Measurements from ENCODE around the gene IGSF6.
"Not testable (repeated sequence)": the region's sequence is repeated elsewhere in the genome, so short reads cannot be mapped to it uniquely, and the experiment has no call there.

IGSF6 gene

DNA sequence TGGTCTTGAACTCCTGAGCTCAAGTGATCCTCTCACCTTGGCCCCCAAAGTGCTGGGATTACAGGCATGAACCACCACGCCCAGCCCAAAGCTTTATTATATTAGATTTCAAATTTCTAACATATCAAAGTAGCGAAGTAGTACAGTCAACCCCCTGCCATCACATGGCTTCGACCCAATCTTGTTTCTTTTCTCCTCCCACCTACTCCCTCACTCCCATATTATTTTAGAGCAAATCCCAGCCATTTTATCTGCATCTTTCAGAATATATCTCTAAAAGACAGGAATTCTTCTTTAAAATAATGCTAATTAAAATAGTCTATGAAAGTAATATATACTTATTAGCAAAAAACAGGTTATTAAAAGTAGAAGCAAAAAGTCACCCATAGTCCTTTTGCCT is 893 bp downstream of the IGSF6 start:
- DNase-seq = no peak

DNA sequence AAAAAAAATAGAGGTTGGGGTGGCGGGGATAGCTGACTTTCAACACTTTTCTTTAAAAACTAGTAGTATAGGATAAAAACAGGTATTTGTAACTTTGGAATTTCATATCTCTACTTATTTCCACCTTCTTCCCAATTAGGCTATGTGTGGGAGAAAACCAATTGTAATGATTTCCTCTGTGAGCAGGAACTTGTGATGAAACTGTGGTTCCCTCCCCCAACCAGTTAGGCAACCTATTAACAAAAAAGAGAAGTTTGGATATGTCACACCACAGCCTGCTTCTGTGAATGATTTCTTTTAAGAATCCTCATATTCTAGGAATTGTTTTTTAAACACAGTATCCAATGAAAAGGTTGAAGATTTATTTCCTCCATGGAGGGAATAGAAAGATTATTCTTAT is 1.9 kb downstream of the IGSF6 start:
- no peak for DNase-seq

DNA sequence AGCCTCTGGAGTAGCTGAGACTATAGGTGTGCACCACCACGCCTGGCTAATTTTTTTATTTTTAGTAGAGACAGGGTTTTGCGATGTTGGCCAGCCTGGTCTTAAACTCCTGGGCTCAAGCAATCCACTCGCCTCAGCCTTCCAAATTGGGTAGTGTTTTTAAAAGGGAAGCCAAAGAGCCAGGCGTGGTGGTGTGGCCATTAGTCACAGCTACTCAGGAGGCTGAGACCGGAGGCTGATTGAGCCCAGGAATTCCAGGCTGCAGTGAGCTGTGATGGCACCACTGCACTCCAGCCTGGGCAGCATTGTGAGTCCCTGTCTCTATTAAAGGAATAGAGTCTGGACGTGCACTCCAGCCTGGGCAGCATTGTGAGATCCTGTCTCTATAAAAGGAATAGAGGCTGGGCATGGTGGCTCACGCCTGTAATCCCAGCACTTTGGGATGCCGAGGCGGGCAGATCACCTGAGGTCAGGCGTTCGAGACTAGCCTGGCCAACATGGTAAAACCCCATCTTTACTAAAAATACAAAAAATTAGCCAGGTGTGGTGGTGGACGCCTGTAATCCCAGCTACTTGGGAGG is 2.5 kb downstream of the IGSF6 start:
- DNase-seq = not testable (repeated sequence)

DNA sequence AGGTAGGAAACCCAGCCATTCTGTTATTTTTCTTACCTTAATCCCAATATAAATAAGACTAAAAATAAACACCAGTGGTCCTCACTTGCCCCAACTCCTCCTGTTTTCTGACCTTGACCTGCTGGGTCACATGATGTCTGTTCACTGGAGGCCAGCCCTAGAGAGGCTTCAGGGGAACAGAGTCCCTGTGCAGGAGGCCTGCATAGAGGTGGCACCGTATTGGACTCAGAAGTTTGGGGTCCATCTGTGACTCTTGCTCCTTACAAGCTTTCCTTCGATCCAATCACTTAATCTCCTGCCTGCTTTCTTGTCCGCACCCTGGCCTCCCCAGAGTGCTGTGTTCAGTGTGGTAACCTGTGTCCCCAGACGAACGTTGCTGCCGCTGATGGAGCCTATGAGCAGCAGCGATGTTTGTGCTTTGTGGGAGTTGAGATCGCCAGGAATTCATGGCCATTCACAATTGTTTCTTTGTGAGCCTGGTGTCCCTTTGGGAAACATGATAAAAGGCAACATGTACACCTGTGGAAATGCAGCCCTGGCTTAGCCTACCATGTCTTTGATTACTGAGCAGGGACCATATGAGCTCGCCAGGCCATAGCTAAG is 4.7 kb downstream of the IGSF6 start:
- no peak for DNase-seq

DNA sequence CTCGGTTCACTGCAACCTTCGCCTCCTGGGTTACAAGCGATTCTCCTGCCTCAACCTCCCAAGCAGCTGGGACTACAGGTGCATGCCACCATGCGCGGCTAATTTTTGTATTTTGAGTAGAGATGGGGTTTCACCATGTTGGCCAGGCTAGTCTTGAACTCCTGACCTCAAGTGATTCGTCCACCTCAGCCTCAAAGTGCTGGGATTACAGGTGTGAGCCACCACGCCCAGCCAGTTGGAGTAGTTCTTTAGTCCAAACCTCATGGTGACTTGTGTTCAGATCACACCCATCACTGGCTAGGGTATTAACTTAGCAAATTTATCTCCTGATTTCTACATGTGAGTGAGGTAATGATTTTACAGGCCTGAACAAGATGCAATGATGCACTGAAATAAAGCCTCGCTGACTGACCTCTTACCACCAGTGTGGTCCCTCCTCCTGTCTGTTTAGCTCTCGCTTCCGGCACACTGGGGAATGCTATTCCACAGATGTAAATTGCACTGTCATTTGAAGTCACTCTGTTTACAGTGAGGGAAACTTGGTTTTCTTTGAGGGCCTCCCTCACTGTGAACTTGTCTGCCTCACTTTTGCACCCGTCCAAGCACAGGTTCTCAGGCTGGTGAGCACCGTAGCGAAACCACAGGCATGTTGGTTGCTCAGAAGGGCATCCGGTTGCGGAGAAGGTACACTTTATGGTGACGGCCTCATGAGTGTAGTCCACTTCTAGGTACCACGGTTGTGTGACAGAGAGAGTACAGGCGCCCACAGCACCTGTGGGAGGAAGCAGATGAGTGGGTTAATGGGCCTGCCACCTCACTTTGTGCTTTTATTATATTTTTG is 5.5 kb downstream of the IGSF6 start:
- DNase-seq = no peak

DNA sequence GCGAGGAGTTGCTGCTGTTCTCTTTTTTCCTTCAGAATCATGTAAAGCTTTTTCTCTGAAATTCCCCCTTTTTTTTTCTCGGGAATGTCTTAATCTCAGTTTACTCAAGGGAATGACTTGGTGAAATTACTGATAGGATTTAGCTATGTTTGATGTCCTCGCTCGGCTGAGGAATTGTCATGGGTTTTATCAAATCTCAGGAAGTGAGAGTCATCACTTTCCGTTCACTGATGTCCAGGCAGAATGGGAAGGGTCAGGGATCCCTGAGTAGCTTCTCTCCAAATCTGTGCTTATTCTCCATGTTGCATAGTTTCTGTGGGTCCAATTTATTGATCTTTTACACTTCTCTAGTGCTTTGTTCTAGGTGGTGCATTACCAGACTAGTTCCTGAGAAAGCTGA is 6.3 kb downstream of the IGSF6 start:
- no peak for DNase-seq

DNA sequence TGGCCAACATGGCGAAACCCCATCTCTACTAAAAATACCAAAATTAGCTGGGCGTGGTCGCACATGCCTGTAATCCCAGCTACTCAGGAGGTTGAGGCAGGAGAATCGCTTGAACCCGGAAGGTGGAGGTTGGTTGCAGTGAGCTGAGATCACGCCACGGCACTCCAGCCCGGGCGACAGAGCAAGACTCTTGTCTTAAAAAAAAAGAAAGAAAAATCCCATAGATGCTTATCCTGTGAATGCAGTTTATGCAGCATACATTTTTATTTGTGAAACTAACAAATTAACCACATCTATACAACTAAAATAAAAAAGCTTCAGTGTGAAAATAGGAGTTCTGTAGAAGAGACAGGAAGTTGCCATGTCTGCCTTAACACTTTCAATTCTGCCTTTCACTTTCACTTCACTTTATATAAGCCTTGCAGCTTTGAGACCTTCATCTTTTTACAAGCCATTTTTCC is 7.1 kb downstream of the IGSF6 start:
- peak; percentile 28 for DNase-seq

DNA sequence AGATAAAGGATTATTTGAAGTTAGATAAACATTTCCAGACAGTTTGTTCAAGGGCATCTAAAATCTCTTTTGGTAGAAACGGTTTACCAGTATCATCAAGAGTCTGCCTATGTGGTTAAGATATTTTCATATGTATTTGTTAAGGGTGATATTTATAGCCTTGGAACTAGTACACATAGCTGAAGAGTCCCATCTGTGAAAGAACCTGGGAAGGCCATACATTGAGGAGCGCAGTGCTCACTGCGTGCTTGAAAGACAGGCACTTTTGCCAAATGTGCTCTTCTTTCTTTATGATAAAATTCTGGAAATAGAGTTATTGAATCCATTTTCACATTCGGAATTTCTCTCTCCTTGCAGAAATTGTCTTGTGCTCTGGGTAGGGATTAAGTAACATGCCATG is 7.7 kb downstream of the IGSF6 start:
- DNase-seq = no peak

DNA sequence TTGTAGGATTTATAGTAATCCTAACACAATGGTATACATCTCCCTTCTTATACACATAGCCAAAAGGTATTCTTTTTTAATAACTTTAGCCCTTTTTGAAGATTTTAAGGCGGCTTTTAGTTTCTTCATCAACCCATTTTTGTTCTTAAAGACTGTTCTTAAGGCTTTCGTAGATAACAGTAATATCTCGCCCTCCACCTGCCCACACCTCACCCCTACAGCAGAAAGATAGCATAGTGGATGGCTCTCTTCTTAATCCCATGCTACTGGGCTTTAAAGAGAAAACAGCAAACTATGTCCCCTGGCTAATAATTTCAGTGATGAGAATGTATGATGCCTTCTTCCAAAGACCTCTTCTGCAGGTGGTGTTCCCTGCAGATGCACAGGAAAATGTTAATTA is 8.6 kb downstream of the IGSF6 start:
- no peak for DNase-seq

DNA sequence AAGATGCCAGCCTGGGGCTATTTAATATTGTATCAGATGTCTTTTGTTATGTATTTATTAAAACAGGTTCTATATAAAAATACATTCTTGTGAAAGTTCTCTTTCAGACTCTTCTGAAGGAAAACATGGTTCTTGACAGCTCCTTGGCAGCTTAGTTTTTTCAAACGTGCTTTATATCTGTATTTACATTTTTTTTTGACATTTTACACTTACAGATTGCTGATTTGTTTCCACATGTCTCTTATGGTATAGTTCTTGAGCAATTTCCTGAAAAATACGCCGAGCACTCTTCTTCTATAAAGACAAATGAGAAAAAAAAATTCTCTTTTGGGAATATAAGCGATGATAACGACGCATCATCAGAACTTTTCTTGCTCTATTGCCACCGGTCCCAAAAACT is 9.5 kb downstream of the IGSF6 start:
- DNase-seq = no peak

DNA sequence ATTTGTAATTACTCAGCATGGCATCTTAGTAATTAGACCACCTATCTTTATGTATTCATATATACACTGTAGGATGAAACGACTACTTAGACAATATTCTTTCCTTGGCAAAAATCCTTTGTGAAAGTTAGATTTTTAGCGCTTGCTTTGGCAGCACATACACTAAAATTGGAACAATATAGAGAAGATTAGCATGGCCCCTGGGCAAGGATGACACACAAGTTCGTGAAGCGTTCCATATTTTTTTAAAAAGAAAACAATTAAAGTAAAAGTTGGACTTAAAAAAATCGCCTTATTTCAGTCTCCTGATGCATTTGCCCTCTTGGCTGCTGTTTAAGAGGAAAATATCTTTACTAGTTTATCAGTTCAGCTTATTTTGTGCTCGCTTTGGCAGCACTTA is 10.5 kb downstream of the IGSF6 start:
- DNase-seq = no peak

DNA sequence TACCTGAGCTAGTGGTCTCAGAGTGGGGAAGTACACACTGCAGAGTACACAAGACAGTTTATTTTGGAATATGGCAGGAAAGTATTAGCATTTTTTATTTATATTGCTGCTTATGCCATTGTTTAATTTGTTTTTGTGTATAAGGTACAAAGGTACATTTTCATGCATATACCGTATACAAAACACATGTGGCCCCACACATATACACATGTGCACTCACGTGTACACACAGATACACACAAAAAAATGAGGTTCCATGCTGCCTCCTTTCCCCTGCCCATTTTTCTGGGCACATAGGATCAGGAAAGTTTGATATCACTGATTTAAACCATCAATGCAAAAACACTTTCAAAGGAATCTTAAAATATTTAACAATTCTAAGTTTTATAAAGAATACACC is 12.9 kb downstream of the IGSF6 start:
- no peak for DNase-seq

DNA sequence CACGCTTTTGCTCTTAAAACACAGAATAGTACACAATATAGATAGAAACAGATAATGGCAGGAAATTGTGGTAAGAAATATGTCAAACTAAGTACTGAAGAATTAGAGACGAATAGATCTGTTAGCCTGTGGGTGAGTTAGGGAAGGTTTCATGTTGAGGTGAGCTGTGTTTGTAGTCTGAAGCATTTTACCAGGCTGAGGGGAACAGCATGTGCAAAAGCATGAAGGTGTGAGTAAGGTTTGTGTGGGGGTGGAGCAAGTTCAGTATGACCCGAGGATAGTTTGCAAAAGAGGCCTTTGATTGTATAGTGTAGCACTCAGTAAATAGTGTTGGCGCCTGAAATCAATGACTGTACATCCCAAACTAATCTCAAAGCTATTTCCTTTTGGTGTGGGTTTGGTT is 13.8 kb downstream of the IGSF6 start:
- no peak for DNase-seq

DNA sequence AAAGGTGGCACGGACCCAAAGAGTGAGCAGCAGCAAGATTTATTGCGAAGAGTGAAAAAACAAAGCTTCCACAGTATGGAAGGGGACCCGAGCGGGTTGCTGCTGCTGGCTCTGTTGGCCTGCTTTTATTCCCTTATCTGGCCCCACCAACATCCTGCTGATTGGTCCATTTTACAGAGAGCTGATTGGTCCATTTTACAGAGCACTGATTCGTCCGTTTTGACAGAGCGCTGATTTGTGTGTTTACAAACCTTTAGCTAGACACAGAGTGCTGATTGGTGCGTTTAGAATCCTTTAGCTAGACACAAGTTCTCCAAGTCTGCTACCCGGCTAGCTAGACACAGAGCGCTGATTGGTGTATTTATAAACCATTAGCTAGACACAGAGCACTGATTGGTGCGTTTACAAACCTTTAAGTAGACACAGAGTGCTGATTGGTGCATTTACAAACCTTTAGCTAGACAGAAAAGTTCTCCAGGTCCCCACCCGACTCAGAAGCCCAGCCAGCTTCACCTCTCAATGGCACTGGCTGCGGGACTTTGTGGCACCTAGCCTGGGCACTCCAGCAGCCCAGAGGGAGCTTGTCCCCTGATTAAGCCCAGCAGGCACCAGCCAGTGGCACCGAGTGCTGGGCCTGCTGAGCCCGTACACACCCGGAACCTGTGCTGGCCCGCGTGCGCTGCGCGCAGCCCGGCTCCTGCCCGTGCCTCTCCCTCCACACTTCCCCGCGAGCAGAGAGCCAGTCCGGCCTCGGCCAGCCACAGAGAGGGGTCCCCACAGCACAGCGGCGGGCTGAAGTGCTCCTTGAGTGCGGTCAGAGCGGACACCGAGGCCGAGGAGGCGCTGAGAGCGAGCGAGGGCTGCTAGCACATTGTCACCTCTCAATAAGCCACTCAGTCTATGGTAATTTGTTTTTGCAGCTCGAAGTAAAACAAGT is 15.1 kb downstream of the IGSF6 start:
- no peak for DNase-seq

DNA sequence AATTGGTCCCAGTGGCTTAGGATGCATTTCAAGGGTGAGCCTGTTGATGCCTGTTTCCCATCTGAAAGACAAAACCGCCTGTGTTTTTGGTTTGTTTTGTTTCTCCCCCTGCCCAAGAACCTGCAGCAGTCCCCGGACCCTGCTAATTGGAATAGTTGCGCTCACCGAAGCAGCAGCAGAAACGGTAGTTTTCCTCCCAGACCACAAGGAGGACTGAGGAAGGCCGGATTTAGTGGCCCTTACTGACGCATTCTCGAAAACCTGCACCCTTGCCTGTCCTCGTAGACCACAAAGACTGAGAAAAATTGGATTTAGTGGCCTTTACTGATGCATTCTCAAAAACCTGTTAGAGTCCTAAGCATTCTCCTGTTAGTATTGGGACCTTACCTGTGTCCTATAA is 16.7 kb downstream of the IGSF6 start:
- DNase-seq = not testable (repeated sequence)

DNA sequence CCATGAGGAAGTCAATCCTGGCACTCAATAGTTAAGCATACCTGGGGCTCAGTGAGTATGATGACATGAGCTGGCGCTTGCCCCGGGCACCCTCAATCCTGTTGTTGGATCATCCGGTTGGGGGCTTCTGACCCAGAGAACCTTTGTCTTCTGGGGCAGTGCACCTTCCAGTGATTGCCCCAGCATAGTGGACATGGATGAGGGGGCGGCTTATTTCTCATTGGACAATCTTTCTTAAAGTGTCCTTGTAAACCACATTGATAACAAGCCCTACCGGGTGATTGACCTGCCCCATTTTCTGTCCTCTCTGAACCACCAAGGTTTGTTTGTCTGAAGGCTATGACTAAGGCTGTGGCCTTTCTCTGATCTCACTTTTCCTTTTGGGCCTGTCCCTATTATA is 18.2 kb downstream of the IGSF6 start:
- DNase-seq = no peak

DNA sequence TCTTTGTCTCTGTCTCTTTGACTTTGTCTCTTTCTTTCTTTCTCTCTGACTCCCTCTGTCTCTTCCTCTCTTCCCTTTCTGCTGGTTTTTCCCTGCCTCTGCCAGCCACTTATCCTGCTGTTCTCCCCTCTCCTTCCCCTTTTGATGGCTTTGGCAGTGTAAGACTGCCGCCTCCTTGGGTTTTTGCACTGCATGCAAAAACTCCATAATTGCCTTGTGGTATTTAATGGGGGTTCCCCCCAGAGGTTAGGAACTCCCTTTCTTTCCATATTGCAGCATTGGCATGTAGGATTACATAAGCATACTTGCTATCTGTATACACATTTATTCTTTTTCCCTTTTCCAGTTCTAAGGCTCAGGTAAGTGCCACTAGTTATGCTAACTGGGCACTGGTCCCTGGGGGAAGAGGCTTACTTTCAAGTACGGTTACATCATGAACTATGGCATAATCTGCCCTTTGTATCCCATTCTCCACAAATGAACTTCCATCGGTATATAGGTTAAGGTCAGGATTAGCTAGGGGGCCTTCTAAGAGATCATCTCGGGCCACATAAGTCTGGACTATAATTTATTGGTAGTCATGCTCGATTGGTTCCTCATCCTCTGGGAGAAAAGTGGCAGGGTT is 20.3 kb downstream of the IGSF6 start:
- not testable (repeated sequence) for DNase-seq

DNA sequence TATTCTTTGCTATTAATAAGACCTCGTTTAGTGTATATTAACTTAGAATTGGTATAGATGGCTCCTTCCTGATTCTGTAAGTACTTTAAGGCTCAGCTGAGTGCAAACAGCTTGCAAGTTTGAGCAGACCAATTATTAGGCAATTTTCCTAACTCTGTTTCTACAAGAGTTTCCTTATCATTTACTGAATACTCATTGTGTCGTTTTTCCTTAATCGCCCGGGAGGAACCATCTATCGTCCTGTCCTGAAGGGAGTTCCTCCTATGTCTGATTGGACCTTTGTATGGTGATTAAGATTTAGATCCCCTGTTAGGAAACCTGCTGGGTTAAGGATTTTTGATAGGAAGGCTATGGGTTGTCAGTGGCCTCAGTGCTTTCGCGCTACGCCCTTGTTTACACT is 21.0 kb downstream of the IGSF6 start:
- DNase-seq = not testable (repeated sequence)

DNA sequence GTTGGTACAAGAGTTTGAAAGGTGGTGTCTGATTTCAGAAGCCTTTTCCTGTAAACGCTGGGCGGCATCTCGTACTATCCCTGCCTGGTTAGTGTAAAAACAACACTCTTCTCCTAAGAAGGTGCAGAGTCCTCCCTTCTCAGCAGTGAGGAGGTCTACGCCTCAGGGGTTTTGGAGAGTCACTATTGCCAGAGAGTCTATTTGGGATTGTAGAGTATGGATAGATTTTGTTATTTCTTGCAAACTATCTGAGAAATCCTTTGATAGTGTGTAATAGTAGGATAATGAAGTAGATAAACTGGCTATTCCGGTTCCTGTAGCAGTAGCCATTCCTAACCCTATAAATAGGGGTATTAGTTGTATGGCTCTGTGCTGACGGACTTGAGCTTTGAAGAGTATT is 21.5 kb downstream of the IGSF6 start:
- not testable (repeated sequence) for DNase-seq

DNA sequence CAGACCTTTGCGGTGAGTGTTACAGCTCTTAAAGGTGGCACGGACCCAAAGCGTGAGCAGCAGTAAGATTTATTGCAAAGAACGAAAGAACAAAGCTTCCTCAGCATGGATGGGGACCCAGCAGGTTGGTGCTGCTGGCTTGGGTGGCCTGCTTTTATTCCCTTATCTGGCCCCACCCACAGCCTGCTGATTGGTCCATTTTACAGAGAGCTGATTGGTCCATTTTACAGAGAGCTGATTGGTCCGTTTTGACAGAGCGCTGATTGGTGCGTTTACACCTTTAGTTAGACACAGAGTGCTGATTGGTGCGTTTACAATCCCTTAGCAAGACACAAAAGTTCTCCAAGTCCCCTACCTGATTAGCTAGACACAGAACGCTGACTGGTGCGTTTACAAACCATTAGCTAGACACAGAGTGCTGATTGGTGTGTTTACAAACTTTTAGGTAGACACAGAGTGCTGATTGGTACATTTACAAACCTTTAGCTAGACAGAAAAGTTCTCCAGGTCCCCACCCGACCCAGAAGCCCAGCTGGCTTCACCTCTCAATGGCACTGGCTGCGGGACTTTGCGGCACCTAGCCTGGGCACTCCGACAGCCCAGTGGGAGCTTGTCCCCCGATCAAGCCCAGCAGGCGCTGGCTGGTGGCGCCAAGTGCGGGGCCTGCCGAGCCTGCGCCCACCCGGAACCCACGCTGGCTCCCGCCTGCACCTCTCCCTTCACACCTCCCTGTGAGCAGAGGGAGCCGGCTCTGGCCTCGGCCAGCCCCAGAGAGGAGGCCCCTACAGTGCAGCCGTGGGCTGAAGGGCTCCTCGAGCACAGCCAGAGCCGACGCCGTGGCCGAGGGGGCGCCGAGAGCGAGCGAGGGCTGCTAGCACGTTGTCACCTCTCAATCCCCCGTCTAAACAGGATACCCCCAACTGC is 22.5 kb downstream of the IGSF6 start:
- not testable (repeated sequence) for DNase-seq

DNA sequence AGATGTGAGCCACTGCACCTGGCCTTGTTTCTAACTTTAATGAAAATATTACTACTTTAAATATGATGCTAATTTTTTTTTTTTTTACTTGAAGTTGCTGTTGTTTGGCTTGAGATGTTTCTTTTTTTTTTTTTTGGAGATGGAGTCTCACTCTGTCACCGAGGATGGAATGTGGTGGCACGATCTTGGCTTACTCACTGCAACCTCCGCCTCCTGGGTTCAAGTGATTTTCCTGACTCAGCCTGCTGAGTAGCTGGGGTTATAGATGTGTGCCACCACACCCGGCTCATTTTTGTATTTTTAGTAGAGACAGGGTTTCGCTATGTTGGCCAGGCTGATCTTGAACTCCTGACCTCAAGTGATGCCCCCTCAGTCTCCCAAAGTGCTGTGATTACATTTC is 23.6 kb downstream of the IGSF6 start:
- no peak for DNase-seq

Data from activated gamma-delta T cell (primary cell).